Activated naive CD4-positive, alpha-beta T cell treated with anti-CD3 and anti-CD28 coated beads for 36 hours (primary cell): ENCODE measurements around the gene HUWE1. TPM values are rescaled to one million over a fixed set of nuclear protein-coding genes. Genes with fewer than 3 reads are reported as not detected.

Source experiments
- CTCF ChIA-PET: fragments of 350-600 bp; sonication (Branson Sonifier 250); formaldehyde crosslinking; loops from one replicate; lab custom pipeline; 2021; ENCODE audit warnings: antibody characterized with exemption; lab: Charles Lee
- DNase-seq: peaks from one replicate; pipeline ENCODE4 v3.0.0-alpha.2; 2020
- H3K27ac Mint-ChIP-seq: one replicate; pipeline ENCODE4 v1.8.0; 2021; ENCODE audit warnings: mild to moderate bottlenecking, mixed read lengths
- H3K27me3 Mint-ChIP-seq: one replicate; pipeline ENCODE4 v1.8.0; 2021; ENCODE audit warnings: low read depth, mixed read lengths
- H3K36me3 Mint-ChIP-seq: one replicate; pipeline ENCODE4 v1.8.0; 2021; ENCODE audit warnings: low read depth, mixed read lengths
- H3K4me1 Mint-ChIP-seq: one replicate; pipeline ENCODE4 v1.8.0; 2021; ENCODE audit warnings: low read depth, mixed read lengths
- H3K4me3 Mint-ChIP-seq: one replicate; pipeline ENCODE4 v1.8.0; 2021; ENCODE audit warnings: mild to moderate bottlenecking, moderate library complexity, mixed read lengths
- H3K9me3 Mint-ChIP-seq: one replicate; pipeline ENCODE4 v1.8.0; 2021; ENCODE audit warnings: mixed read lengths
- intact Hi-C: fragments of 100-400 bp; cut with micrococcal nuclease; formaldehyde crosslinking; loops from one replicate; pipeline ENCODE4 v1.15.1; 2023
- total RNA-seq, 2 experiments: library from RNA; stranded (reverse); gene quantifications; one replicate each; pipeline ENCODE4 v1.2.3, GENCODE V29; 2021

The HUWE1 gene
- total RNA-seq, 2 experiments from 2014 or later: 596 to 603 TPM

GRCh38 chrX:53684415-53685192 lies 1.9 kb downstream of the HUWE1 start:
- Mint-ChIP-seq H3K9me3 (no peaks in the 10 kb centered on the region), H3K27ac (peak overlapping the region; percentile 94), H3K4me1 (peaks cover 21% of the 10 kb centered on the region), H3K27me3 (no peaks in the 10 kb centered on the region), H3K4me3 (peak overlapping the region; percentile 92), H3K36me3 (peaks cover 42% of the 10 kb centered on the region)
- CTCF ChIA-PET: interaction anchor here (0.6 to 1.9 kb wide), 3 partner anchors 30 to 147 kb away, joined by 3 to 8 read pairs (median 3); no protein-coding TSS in a partner anchor
- intact Hi-C loops: loop anchor here (1.0 to 5.0 kb wide), 9 partner anchors 30 to 1478 kb away; partner anchors contain the start of genes FAM120C, PHF8, RIBC1 and SMC1A
- DNase-seq: no peak

GRCh38 chrX:53683556-53684414 lies 2.7 kb downstream of the HUWE1 start:
- Mint-ChIP-seq H3K4me3 (peak overlapping the region; percentile 92), H3K4me1 (peaks cover 27% of the 10 kb centered on the region), H3K9me3 (no peaks in the 10 kb centered on the region), H3K27ac (peak overlapping the region; percentile 94), H3K36me3 (peaks cover 48% of the 10 kb centered on the region), H3K27me3 (no peaks in the 10 kb centered on the region)
- DNase-seq: peak; percentile 96
- CTCF ChIA-PET: interaction anchor here (1.1 to 1.9 kb wide), 3 partner anchors 14 to 148 kb away, joined by 3 to 8 read pairs (median 3); no protein-coding TSS in a partner anchor
- intact Hi-C loops: loop anchor here (1.0 to 5.0 kb wide), 9 partner anchors 31 to 1479 kb away; partner anchors contain the start of genes FAM120C, PHF8, RIBC1 and SMC1A

GRCh38 chrX:53682885-53683555 lies 3.5 kb downstream of the HUWE1 start:
- H3K9me3 Mint-ChIP-seq: no peaks in the 10 kb centered on the region
- peak overlapping the region; percentile 94 for H3K27ac Mint-ChIP-seq
- H3K36me3 Mint-ChIP-seq: peaks cover 52% of the 10 kb centered on the region
- peak; percentile 45 for DNase-seq
- CTCF ChIA-PET: interaction anchor here (1.1 to 1.9 kb wide), 2 partner anchors 13 to 32 kb away, joined by 3 to 8 read pairs; no protein-coding TSS in a partner anchor
- H3K4me1 Mint-ChIP-seq: peaks cover 34% of the 10 kb centered on the region
- no peaks in the 10 kb centered on the region for H3K27me3 Mint-ChIP-seq
- peak overlapping the region; percentile 92 for H3K4me3 Mint-ChIP-seq
- intact Hi-C loops: loop anchor here (5.0 kb wide), 1 partner anchor 1479 kb away; no protein-coding TSS in a partner anchor

GRCh38 chrX:53681661-53682060 lies 4.9 kb downstream of the HUWE1 start:
- peak overlapping the region; percentile 79 for H3K4me3 Mint-ChIP-seq
- peak overlapping the region; percentile 94 for H3K27ac Mint-ChIP-seq
- no peaks in the 10 kb centered on the region for H3K9me3 Mint-ChIP-seq
- peaks cover 61% of the 10 kb centered on the region for H3K36me3 Mint-ChIP-seq
- H3K27me3 Mint-ChIP-seq: no peaks in the 10 kb centered on the region
- peak; percentile 35 for DNase-seq
- H3K4me1 Mint-ChIP-seq: peaks cover 37% of the 10 kb centered on the region
- intact Hi-C loops: loop anchor here (5.0 kb wide), 1 partner anchor 1481 kb away; no protein-coding TSS in a partner anchor
- CTCF ChIA-PET: no interaction called here

DNA sequence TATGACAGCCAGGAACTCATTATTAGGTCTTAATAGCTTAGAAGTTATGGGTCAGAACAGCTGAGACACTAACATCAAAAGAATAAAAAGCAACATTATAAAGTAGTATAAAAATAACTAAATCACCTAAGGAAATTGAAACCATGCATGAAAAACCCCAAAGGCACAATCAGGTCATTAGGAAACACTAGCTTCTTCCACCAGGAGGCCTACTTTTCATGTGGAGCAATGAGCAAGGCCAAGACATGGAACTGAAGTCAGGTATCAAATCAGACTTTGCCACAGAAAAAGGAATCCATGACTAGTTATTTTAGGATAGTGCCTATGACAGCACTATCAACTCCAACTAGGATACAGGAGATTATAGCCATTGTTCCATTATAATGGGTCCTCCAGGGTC lies 7.9 kb downstream of the HUWE1 start:
- Mint-ChIP-seq H3K27me3 (no peaks in the 10 kb centered on the region), H3K9me3 (no peaks in the 10 kb centered on the region), H3K27ac (peak overlapping the region; percentile 61), H3K36me3 (peaks cover 69% of the 10 kb centered on the region), H3K4me3 (peak overlapping the region; percentile 50), H3K4me1 (peaks cover 55% of the 10 kb centered on the region)
- intact Hi-C loops: no loop called here
- CTCF ChIA-PET: interaction anchor here (1.6 kb wide), 1 partner anchor 153 kb away, joined by 5 read pairs; no protein-coding TSS in a partner anchor
- no peak for DNase-seq

GRCh38 chrX:53677286-53677685 lies 9.2 kb downstream of the HUWE1 start:
- CTCF ChIA-PET: no interaction called here
- Mint-ChIP-seq H3K4me3 (no peak overlapping the region), H3K27me3 (no peaks in the 10 kb centered on the region), H3K9me3 (no peaks in the 10 kb centered on the region), H3K36me3 (peaks cover 60% of the 10 kb centered on the region), H3K4me1 (peaks cover 59% of the 10 kb centered on the region), H3K27ac (no peak overlapping the region)
- intact Hi-C loops: no loop called here
- no peak for DNase-seq

- intact Hi-C loops: no loop called here
- Mint-ChIP-seq H3K27ac (no peak overlapping the region), H3K9me3 (no peaks in the 10 kb centered on the region), H3K27me3 (no peaks in the 10 kb centered on the region), H3K4me1 (peaks cover 52% of the 10 kb centered on the region), H3K4me3 (no peak overlapping the region), H3K36me3 (peaks cover 43% of the 10 kb centered on the region)
- CTCF ChIA-PET: no interaction called here
- DNase-seq: no peak
Observed at GRCh38 chrX:53674581-53674980, 11.9 kb downstream of the HUWE1 start.

DNA sequence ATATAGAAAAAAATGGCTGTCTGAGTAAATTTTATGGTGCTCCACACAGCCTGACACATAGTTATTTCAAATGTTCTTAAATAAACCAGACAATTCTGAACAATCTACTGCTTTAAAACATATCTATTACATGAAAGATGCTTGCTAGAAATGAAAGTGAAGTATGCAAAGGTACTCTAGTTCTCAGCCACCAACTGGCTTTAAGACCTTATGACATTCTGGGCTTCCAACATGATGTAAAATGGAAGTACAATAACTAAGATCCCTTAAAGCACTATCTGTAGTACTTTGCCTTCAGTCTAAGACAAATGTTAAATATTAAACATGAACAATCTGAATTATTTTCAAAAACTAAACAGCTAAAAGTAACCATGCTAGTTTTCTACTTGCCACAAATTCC lies 17.3 kb downstream of the HUWE1 start:
- intact Hi-C loops: no loop called here
- Mint-ChIP-seq H3K9me3 (no peaks in the 10 kb centered on the region), H3K27me3 (no peaks in the 10 kb centered on the region), H3K4me1 (peaks cover 37% of the 10 kb centered on the region), H3K27ac (no peak overlapping the region), H3K36me3 (peaks cover 29% of the 10 kb centered on the region), H3K4me3 (no peak overlapping the region)
- CTCF ChIA-PET: interaction anchor here (0.6 to 1.7 kb wide), 3 partner anchors 12 to 253 kb away, joined by 3 to 4 read pairs (median 3); no protein-coding TSS in a partner anchor
- no peak for DNase-seq

DNA sequence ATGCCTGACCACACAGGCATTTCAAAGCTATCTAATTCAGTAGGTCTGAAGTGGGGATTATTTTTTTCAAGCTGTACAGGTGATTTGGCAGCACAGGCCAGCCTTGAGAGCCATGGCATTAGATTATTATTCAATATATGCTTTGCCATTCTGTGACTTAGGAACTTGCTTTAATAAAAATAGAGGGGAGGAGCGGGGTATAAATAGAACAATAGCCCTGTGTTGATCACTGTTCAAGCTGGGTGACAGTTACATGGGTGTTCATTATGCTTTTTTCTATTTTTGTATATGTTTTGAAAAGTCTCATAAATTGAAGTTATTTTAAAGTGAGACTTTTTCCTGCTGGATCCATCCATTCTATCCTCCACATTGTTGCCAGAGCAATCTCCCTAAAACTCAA lies 20.3 kb downstream of the HUWE1 start:
- intact Hi-C loops: no loop called here
- CTCF ChIA-PET: no interaction called here
- DNase-seq: no peak
- H3K4me1 Mint-ChIP-seq: peaks cover 39% of the 10 kb centered on the region
- no peak overlapping the region for H3K4me3 Mint-ChIP-seq
- H3K27ac Mint-ChIP-seq: no peak overlapping the region
- H3K27me3 Mint-ChIP-seq: no peaks in the 10 kb centered on the region
- peaks cover 36% of the 10 kb centered on the region for H3K36me3 Mint-ChIP-seq
- no peaks in the 10 kb centered on the region for H3K9me3 Mint-ChIP-seq

DNA sequence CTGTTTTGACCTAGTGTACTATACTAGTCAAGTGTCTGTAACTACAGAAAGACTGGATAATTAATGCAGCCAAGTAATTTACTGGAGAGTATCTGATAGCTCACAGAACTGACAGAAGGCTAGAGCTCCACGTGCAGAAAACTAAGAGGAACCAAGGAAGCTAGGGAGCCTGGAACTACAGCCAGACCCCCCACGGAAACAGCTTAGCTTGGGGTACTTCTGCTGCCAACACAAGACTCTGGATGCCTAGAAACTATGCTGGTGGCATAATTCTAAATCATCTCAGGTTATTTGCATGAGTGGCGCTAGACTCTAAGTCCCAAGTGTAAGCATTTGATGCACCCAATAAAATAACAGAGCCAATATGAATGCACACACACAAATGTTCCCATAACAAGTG lies 26.5 kb downstream of the HUWE1 start:
- no peaks in the 10 kb centered on the region for H3K27me3 Mint-ChIP-seq
- H3K27ac Mint-ChIP-seq: no peak overlapping the region
- DNase-seq: no peak
- H3K36me3 Mint-ChIP-seq: peaks cover 32% of the 10 kb centered on the region
- H3K4me1 Mint-ChIP-seq: peaks cover 48% of the 10 kb centered on the region
- no peaks in the 10 kb centered on the region for H3K9me3 Mint-ChIP-seq
- intact Hi-C loops: no loop called here
- CTCF ChIA-PET: no interaction called here
- H3K4me3 Mint-ChIP-seq: no peak overlapping the region

DNA sequence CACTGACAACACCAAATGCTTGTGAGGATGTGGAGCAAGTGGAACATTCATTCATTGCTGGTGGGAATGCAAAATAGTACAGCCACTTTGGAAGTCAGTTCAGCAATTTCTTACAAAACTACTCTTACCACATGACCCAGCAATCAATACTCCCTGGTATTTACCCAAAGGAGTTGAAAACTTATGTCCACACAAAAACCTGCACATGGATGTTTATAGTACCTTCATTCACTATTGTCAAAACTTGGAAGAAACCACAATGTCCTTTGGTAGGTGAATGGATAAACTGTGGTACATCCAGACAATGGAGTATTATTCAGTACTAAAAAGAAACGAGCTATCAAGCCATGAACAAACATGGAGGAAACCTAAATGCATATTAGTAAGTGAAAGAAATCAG lies 27.5 kb downstream of the HUWE1 start:
- DNase-seq: no peak
- H3K36me3 Mint-ChIP-seq: peaks cover 30% of the 10 kb centered on the region
- H3K27me3 Mint-ChIP-seq: no peaks in the 10 kb centered on the region
- no peak overlapping the region for H3K4me3 Mint-ChIP-seq
- peaks cover 55% of the 10 kb centered on the region for H3K4me1 Mint-ChIP-seq
- intact Hi-C loops: no loop called here
- H3K27ac Mint-ChIP-seq: no peak overlapping the region
- CTCF ChIA-PET: no interaction called here
- no peaks in the 10 kb centered on the region for H3K9me3 Mint-ChIP-seq
